Middle frontal gyrus (tissue), 1 donor: Measurements from ENCODE around the gene MYL6.
"Not testable (repeated sequence)": the region's sequence is repeated elsewhere in the genome, so short reads cannot be mapped to it uniquely, and the experiment has no call there.

Experiments used
- DNase-seq: peaks from one replicate; pipeline ENCODE4 v3.0.0-alpha.2; 2015; ENCODE audit warnings: low spot score; ENCODE audit errors: extremely low spot score

The MYL6 gene

GRCh38 chr12:56189099-56189917, 31.1 kb downstream of the MYL6 start, which contains the start of gene SMARCC2:
SMARCC2 (minus strand) TSS chr12:56189483; CDS start chr12:56189461, 22 bp downstream.
- peak; percentile 68 for DNase-seq

- DNase-seq, result peak; percentile 85
Observed at GRCh38 chr12:56189918-56190694, 31.9 kb downstream of the MYL6 start.

GRCh38 chr12:56190695-56191155, 32.6 kb downstream of the MYL6 start:
- DNase-seq, result no peak

DNA sequence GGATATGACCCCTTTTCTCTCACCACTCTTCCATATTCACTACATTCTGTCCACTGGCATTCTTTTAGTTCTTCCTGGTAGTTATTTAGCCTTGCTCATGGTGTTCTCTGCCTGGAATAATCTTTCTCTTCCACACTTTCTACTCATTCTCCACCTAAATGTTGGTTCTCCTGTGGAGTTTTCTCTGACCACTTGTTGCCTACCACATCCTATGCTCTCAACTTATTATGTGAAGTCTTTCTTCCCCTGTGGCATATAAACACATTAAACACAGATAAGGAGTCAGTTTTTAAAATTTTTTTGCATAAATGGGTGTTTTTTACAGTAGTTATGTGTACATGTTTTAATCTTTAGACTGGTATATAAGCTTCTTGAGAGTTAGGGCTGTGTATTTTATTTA, 34.4 kb downstream of the MYL6 start:
- DNase-seq, result no peak

GRCh38 chr12:56193025-56193578, 34.9 kb downstream of the MYL6 start:
- DNase-seq, result peak; percentile 53

GRCh38 chr12:56196818-56197550, 38.8 kb downstream of the MYL6 start:
- not testable (repeated sequence) for DNase-seq

GRCh38 chr12:56197921-56198635, 39.9 kb downstream of the MYL6 start:
- DNase-seq, result no peak

GRCh38 chr12:56198836-56199235, 40.7 kb downstream of the MYL6 start:
- no peak for DNase-seq

- no peak for DNase-seq
Observed at GRCh38 chr12:56202366-56202765, 44.2 kb downstream of the MYL6 start.

DNA sequence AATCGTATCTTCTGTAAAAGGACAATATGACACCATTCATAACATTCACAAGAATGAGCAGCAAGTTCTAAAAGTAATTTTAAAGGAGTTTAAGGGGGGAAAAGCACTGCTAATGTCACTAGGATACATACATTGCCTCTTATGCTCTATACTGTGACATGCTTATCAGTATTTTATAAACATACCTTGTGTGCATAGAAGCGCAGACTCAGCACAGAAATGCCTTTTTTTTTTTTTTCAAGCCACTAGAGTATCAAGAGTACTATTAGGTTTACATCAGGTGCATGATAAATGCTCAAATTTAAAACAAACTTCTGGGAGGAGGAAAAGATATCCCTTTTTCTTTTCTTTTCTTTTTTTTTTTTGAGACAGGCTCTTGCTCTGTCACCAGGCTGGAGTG, 44.7 kb downstream of the MYL6 start:
- DNase-seq, result no peak

DNA sequence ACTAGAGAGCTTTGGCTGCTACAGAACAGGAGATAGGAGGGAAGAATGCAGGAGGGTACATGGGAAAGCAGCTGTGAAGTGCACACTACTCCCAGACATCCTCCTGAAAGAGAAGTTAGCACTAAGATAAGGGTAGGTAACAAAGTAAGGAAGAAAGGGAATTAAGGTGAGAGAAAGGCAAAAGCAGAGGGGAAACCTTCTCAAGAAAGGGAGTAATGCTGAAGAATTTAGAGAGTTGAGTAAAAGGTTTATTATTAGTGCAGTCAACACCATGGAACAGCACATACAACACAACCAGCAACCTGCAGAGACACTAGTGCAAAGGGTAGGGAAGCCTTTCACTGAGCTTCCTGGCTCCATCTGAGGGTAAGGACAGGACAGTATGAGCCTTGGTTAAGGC, 46.1 kb downstream of the MYL6 start:
- no peak for DNase-seq

DNA sequence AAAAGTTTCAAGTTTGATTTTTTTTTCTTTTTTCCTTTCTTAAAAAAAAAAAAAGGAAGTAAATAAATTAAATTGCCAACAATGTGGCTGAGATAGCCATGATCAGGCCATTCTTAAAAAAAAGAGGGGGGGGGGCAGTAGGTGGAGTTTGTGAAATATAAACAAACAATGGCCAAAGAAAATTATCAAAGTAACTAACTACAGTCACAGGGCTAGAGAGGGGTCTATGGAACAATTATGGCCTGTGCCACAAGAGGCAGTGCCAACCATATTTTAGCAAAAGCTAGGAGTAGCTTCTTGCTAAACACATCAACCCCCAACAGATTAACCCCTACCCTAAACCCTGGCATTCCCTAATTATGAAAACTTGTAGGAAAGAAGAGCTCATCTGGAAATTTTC, 47.3 kb downstream of the MYL6 start:
- DNase-seq, result no peak

- DNase-seq, result no peak
Observed at GRCh38 chr12:56206452-56207166, 48.5 kb downstream of the MYL6 start.

DNA sequence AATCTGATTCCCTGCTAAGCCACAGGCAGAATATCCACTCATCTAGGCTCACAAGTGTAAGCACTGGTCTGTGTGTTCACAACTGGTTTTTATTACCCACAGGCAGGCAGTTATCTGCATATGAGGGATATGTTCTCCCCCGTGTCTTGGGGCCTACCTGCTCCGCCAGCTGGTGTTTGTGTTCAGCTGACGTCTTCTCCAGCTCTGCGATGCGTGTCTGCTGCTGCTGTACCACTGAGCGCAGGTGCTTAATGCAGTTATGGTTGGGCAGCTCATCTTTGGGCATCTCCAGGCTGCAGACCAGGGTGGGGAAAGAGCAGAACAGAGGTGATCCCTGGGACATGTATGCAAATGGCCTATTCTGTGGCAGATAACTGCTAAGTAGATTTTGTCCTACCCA, 49.8 kb downstream of the MYL6 start:
- no peak for DNase-seq
